HCT116 (cell line): Measurements from ENCODE around the gene ITGAL. TPM values are rescaled to one million over a fixed set of nuclear protein-coding genes. Genes with fewer than 3 reads are reported as not detected.

Experiments used
- ATAC-seq: fragments of 200-7000 bp; cut with Tn5 transposase; 2 replicates; pipeline ENCODE4 v1.9.1; 2020; ENCODE audit warnings: mild to moderate bottlenecking, moderate library complexity
- BruUV-seq: library from RNA; stranded (reverse); fragments of 400-500 nt; replicated peaks from 2 replicates; lab custom pipeline; 2021; lab: Mats Ljungman, UMichigan
- CTCF ChIA-PET: fragments of 300-600 bp; sonication (Branson Sonifier 250); formaldehyde crosslinking; loops from one replicate; lab custom pipeline; 2021; ENCODE audit warnings: antibody characterized with exemption; lab: Charles Lee
- POLR2A ChIA-PET: fragments of 300-600, 350-600 bp; sonication (Branson Sonifier 250); formaldehyde crosslinking; loops from one replicate; lab custom pipeline; 2021; ENCODE audit warnings: antibody characterized with exemption; lab: Charles Lee
- RAD21 ChIA-PET, 2 experiments: fragments of 300-600 bp; sonication (Branson Sonifier 250); formaldehyde crosslinking; loops; one replicate each; lab custom pipeline; 2023; ENCODE audit warnings: low total read pairs in 2 of 2; ENCODE audit not compliant: uncharacterized antibody in 2 of 2, unreplicated experiment in 2 of 2, low non-redundant PET in 1 of 2; lab: Charles Lee
- DNase-seq: peaks from one replicate; pipeline ENCODE4 v3.0.0-alpha.2; 2010; ENCODE audit warnings: low read depth, low spot score
- H2AFZ ChIP-seq: fragments of 200-600 bp; shearing (Covaris generic), sonication (generic); 2 replicates; pipeline ENCODE4 v1.6.1; 2017; ENCODE audit warnings: low read depth, mixed run types, mixed read lengths, antibody characterized with exemption, low read length; ENCODE audit not compliant: poor library complexity, severe bottlenecking
- H3K27ac ChIP-seq: 2 replicates; pipeline ENCODE4 v1.5.1; 2012; ENCODE audit warnings: low read depth, low read length
- H3K27me3 ChIP-seq: fragments of 200-600 bp; sonication (generic); 2 replicates; pipeline ENCODE4 v1.6.1; 2016; ENCODE audit warnings: mixed run types, low read length, mixed read lengths; ENCODE audit not compliant: insufficient read depth
- H3K36me3 ChIP-seq, 2 experiments: fragments of 200-500 bp in 1 of 2; fragments of 200-600 bp in 1 of 2; sonication (Bioruptor generic) in 1 of 2; sonication (generic) in 1 of 2; 2 replicates each; pipeline versions ENCODE4 v1.5.1 to v1.6.1; 2014 to 2016; ENCODE audit warnings: low read length in 2 of 2, inconsistent platforms in 1 of 2, mixed read lengths in 1 of 2, mixed run types in 1 of 2; ENCODE audit not compliant: insufficient read depth in 2 of 2, control insufficient read depth in 1 of 2
- H3K4me1 ChIP-seq, 2 experiments: fragments of 200-600 bp in 1 of 2; sonication (generic) in 1 of 2; 2 replicates each; pipeline versions ENCODE4 v1.5.1 to v1.6.1; 2012 to 2017; ENCODE audit warnings: low read length in 2 of 2, inconsistent platforms in 1 of 2, mild to moderate bottlenecking in 1 of 2, mixed read lengths in 1 of 2, mixed run types in 1 of 2, moderate library complexity in 1 of 2; ENCODE audit not compliant: insufficient read depth in 2 of 2, control insufficient read depth in 1 of 2
- H3K4me2 ChIP-seq: fragments of 200-600 bp; sonication (generic); 2 replicates; pipeline ENCODE4 v1.6.1; 2017; ENCODE audit warnings: mixed run types, low read length, mixed read lengths
- H3K4me3 ChIP-seq, 2 experiments: fragments of 200-600 bp in 1 of 2; sonication (generic) in 1 of 2; replicated peaks in 1 of 2; 2 replicates each; pipeline ENCODE4 v1.5.1; 2011 to 2016; ENCODE audit warnings: low read length in 2 of 2, control low read depth in 1 of 2, low read depth in 1 of 2, mild to moderate bottlenecking in 1 of 2, mixed read lengths in 1 of 2, mixed run types in 1 of 2
- H3K79me2 ChIP-seq: fragments of 200-600 bp; sonication (generic); 2 replicates; pipeline ENCODE4 v1.6.1; 2017; ENCODE audit warnings: mild to moderate bottlenecking, mixed run types, low read length, moderate library complexity, mixed read lengths; ENCODE audit not compliant: insufficient read depth
- H3K9ac ChIP-seq: fragments of 200-600 bp; sonication (generic); 2 replicates; pipeline ENCODE4 v1.6.1; 2016; ENCODE audit warnings: low read length, mixed read lengths
- H3K9me2 ChIP-seq: fragments of 200-600 bp; sonication (generic), shearing (Covaris generic); 2 replicates; pipeline ENCODE4 v1.6.1; 2017; ENCODE audit warnings: mixed run types, mild to moderate bottlenecking, moderate library complexity; ENCODE audit not compliant: insufficient read depth
- H3K9me3 ChIP-seq, 2 experiments: fragments of 200-500 bp in 1 of 2; fragments of 200-600 bp in 1 of 2; sonication (Bioruptor generic) in 1 of 2; sonication (generic) in 1 of 2; 2 replicates each; pipeline ENCODE4 v1.6.1; 2014 to 2017; ENCODE audit warnings: low read length in 2 of 2, mixed read lengths in 2 of 2, inconsistent platforms in 1 of 2, low read depth in 1 of 2, mild to moderate bottlenecking in 1 of 2, mixed run types in 1 of 2, moderate library complexity in 1 of 2; ENCODE audit not compliant: control insufficient read depth in 1 of 2, insufficient read depth in 1 of 2
- H4K20me1 ChIP-seq: fragments of 200-600 bp; sonication (generic), shearing (Covaris generic); 2 replicates; pipeline ENCODE4 v1.6.1; 2017; ENCODE audit warnings: mixed run types, mild to moderate bottlenecking, moderate library complexity; ENCODE audit not compliant: insufficient read depth
- ATF3 ChIP-seq: IDR thresholded peaks from 2 replicates; pipeline ENCODE4 v1.6.1; 2012
- CBX3 ChIP-seq: IDR thresholded peaks from 2 replicates; pipeline ENCODE4 v1.6.1; 2012; ENCODE audit warnings: low read depth
- CEBPB ChIP-seq: IDR thresholded peaks from 2 replicates; pipeline ENCODE4 v1.6.1; 2012; ENCODE audit warnings: low read depth
- EGR1 ChIP-seq: IDR thresholded peaks from 2 replicates; pipeline ENCODE4 v1.6.1; 2012; ENCODE audit warnings: low read depth
- ELF1 ChIP-seq: IDR thresholded peaks from 2 replicates; pipeline ENCODE4 v1.6.1; 2012; ENCODE audit warnings: low read depth, borderline replicate concordance
- EZH2 ChIP-seq: fragments of 200-600 bp; sonication (generic); IDR thresholded peaks from 2 replicates; pipeline ENCODE4 v1.6.1; 2017; ENCODE audit warnings: antibody characterized with exemption, mixed run types
- FOSL1 ChIP-seq: IDR thresholded peaks from 2 replicates; pipeline ENCODE4 v1.6.1; 2012; ENCODE audit warnings: low read depth
- JUND ChIP-seq: IDR thresholded peaks from 2 replicates; pipeline ENCODE4 v1.6.1; 2012
- POLR2A ChIP-seq: IDR thresholded peaks from 2 replicates; pipeline ENCODE4 v1.7.0; 2011; ENCODE audit warnings: borderline replicate concordance; ENCODE audit not compliant: insufficient read depth, insufficient read length; ENCODE audit errors: extremely low read depth
- POLR2AphosphoS5 ChIP-seq: IDR thresholded peaks from 2 replicates; pipeline ENCODE4 v1.6.1; 2011; ENCODE audit warnings: mild to moderate bottlenecking, low read depth, low read length, moderate library complexity
- RAD21 ChIP-seq: IDR thresholded peaks from 2 replicates; pipeline ENCODE4 v1.6.1; 2012; ENCODE audit warnings: low read depth, mild to moderate bottlenecking
- SIN3A ChIP-seq: IDR thresholded peaks from 2 replicates; pipeline ENCODE4 v1.6.1; 2012; ENCODE audit warnings: low read depth
- SP1 ChIP-seq: IDR thresholded peaks from 2 replicates; pipeline ENCODE4 v1.6.1; 2012; ENCODE audit warnings: low read depth
- SRF ChIP-seq: IDR thresholded peaks from 2 replicates; pipeline ENCODE4 v1.6.1; 2012; ENCODE audit warnings: low read depth
- TCF7L2 ChIP-seq: IDR thresholded peaks from 2 replicates; pipeline ENCODE4 v1.7.0; 2011; ENCODE audit warnings: borderline replicate concordance, inconsistent platforms; ENCODE audit not compliant: insufficient read depth, insufficient read length; ENCODE audit errors: extremely low read depth
- YY1 ChIP-seq: IDR thresholded peaks from 2 replicates; pipeline ENCODE4 v1.6.1; 2011; ENCODE audit warnings: low read length, low read depth, moderate library complexity, mild to moderate bottlenecking; ENCODE audit not compliant: insufficient replicate concordance; ENCODE audit errors: extremely low read depth
- ZFX ChIP-seq: fragments of 450-650 bp; IDR thresholded peaks from 2 replicates; pipeline ENCODE4 v1.6.1; 2017
- ZNF274 ChIP-seq: fragments of 200-500 bp; sonication (Bioruptor generic); IDR thresholded peaks from 2 replicates; pipeline ENCODE4 v1.6.1; 2014; ENCODE audit warnings: mild to moderate bottlenecking, low read depth, low read length, inconsistent platforms
- intact Hi-C: fragments of 100-400 bp; cut with micrococcal nuclease; formaldehyde crosslinking; loops from 2 replicates; pipeline ENCODE4 v1.10.0; 2022
- total RNA-seq: library from RNA; stranded (reverse); gene quantifications from one replicate; pipeline ENCODE4 v1.2.1, GENCODE V29; 2021; ENCODE audit not compliant: unreplicated experiment
- TF ChIP-seq, protein P1 (sequence below), 3 experiments: fragments of 200-600 bp in 1 of 3; sonication (generic) in 1 of 3; IDR thresholded peaks in 2 of 3; conservative IDR thresholded peaks in 1 of 3; 2 replicates each; pipeline ENCODE4 v1.5.1; 2012 to 2017; ENCODE audit warnings: low read depth in 2 of 3, low read length in 2 of 3, antibody characterized with exemption in 1 of 3, borderline replicate concordance in 1 of 3, control low read depth in 1 of 3, mild to moderate bottlenecking in 1 of 3, mixed read lengths in 1 of 3, mixed run types in 1 of 3, moderate library complexity in 1 of 3; ENCODE audit not compliant: insufficient read depth in 1 of 3
- TF ChIP-seq, protein P2 (sequence below): IDR thresholded peaks from 2 replicates; pipeline ENCODE4 v1.6.1; 2012; ENCODE audit warnings: low read depth

The ITGAL gene
- total RNA-seq, 1 experiment from 2014 or later: 1.4 TPM

- H3K36me3 ChIP-seq: no peaks in the 10 kb centered on the region
- DNase-seq: no peak
- H3K4me3 ChIP-seq: no peak overlapping the region
- H2AFZ ChIP-seq: no peak overlapping the region
- H3K9me3 ChIP-seq: no peaks in the 10 kb centered on the region
- no peaks in the 10 kb centered on the region for H4K20me1 ChIP-seq
- no peak for TF ChIP-seq ZFX
- no peak for TF ChIP-seq YY1
- TF ChIP-seq, protein P1, sequence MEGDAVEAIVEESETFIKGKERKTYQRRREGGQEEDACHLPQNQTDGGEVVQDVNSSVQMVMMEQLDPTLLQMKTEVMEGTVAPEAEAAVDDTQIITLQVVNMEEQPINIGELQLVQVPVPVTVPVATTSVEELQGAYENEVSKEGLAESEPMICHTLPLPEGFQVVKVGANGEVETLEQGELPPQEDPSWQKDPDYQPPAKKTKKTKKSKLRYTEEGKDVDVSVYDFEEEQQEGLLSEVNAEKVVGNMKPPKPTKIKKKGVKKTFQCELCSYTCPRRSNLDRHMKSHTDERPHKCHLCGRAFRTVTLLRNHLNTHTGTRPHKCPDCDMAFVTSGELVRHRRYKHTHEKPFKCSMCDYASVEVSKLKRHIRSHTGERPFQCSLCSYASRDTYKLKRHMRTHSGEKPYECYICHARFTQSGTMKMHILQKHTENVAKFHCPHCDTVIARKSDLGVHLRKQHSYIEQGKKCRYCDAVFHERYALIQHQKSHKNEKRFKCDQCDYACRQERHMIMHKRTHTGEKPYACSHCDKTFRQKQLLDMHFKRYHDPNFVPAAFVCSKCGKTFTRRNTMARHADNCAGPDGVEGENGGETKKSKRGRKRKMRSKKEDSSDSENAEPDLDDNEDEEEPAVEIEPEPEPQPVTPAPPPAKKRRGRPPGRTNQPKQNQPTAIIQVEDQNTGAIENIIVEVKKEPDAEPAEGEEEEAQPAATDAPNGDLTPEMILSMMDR (IDR thresholded peaks at IDR 0.05 in 2 of 3, conservative IDR thresholded peaks at IDR 0.05 in 1 of 3; ENCODE audit: borderline replicate concordance in 1 of 3, insufficient read depth in 1 of 3, low read depth in 2 of 3, low read length in 2 of 3): no peak
- TF ChIP-seq ZNF274: no peak
- TF ChIP-seq CEBPB: no peak
- TF ChIP-seq SP1: no peak
- TF ChIP-seq EGR1: no peak
- TF ChIP-seq POLR2A: no peak
- TF ChIP-seq CBX3: no peak
- no peak for TF ChIP-seq TCF7L2
- no peak for TF ChIP-seq JUND
- TF ChIP-seq ATF3: no peak
- no peak for TF ChIP-seq SRF
- no peak for TF ChIP-seq FOSL1
- TF ChIP-seq SIN3A: no peak
- no peak for TF ChIP-seq POLR2AphosphoS5
- no peak for TF ChIP-seq RAD21
- no peak for TF ChIP-seq ELF1
- TF ChIP-seq, protein P2, sequence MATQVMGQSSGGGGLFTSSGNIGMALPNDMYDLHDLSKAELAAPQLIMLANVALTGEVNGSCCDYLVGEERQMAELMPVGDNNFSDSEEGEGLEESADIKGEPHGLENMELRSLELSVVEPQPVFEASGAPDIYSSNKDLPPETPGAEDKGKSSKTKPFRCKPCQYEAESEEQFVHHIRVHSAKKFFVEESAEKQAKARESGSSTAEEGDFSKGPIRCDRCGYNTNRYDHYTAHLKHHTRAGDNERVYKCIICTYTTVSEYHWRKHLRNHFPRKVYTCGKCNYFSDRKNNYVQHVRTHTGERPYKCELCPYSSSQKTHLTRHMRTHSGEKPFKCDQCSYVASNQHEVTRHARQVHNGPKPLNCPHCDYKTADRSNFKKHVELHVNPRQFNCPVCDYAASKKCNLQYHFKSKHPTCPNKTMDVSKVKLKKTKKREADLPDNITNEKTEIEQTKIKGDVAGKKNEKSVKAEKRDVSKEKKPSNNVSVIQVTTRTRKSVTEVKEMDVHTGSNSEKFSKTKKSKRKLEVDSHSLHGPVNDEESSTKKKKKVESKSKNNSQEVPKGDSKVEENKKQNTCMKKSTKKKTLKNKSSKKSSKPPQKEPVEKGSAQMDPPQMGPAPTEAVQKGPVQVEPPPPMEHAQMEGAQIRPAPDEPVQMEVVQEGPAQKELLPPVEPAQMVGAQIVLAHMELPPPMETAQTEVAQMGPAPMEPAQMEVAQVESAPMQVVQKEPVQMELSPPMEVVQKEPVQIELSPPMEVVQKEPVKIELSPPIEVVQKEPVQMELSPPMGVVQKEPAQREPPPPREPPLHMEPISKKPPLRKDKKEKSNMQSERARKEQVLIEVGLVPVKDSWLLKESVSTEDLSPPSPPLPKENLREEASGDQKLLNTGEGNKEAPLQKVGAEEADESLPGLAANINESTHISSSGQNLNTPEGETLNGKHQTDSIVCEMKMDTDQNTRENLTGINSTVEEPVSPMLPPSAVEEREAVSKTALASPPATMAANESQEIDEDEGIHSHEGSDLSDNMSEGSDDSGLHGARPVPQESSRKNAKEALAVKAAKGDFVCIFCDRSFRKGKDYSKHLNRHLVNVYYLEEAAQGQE: no peak
- no peak for TF ChIP-seq EZH2
- no peak overlapping the region for H3K9ac ChIP-seq
- no peak overlapping the region for H3K4me2 ChIP-seq
- ChIA-PET RAD21 (no interaction called here), CTCF (no interaction called here), POLR2A (no interaction called here)
- no peaks in the 10 kb centered on the region for H3K27me3 ChIP-seq
- intact Hi-C loops: no loop called here
- BruUV-seq: no TSS peak
- no peak overlapping the region for H3K27ac ChIP-seq
- ATAC-seq: no peak
- H3K4me1 ChIP-seq: peaks cover 0 to 6% of the 10 kb centered on the region in 2 experiments; a peak in 2 of 4 replicates
- H3K79me2 ChIP-seq: no peaks in the 10 kb centered on the region
- H3K9me2 ChIP-seq: no peaks in the 10 kb centered on the region
These were observed 12.3 kb downstream of the ITGAL start for GRCh38 chr16:30484887-30485286.
